Measurements from ENCODE around the gene COX15. TPM values are rescaled to one million over a fixed set of nuclear protein-coding genes. Genes with fewer than 3 reads are reported as not detected.

The COX15 gene
- total RNA-seq, 4 donors from 2014 or later = 21.0 to 30.5 (median 24.1) TPM

DNA sequence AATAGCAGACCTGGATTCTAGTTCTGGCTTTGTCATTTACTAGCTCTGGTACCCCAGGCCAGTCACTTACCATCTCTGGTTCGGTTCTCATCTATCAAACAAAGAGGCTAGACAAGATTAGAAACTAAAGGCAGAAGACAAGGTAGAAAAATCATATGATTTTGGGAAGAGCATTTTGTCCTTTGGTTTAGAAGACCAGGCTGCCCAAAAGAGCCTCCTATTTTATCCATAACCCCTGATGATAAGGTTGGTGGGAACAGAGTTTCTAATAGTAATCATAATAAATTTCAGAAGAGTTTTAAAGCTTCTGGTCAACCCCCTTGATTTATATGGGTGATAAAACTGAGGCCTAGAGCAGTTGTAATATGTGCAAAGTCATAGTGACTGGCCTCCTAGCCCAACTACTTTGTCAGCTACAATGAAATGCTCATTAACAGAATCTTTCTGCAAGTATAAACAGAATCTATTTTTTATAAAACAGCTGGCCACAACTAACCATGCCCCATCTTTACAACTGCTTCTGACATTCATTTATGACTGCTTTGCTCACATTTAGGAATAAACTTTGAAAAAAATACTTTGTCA, 23.4 kb downstream of the COX15 start:
- H3K27me3 ChIP-seq = no peaks in the 10 kb centered on the region
- intact Hi-C loops (cut with DNase I) = loop anchor here (5.0 kb wide), 1 partner anchor 86 kb away; the partner anchor contains the start of gene SLC25A28
- no peak overlapping the region for H3K4me3 ChIP-seq
- TF ChIP-seq, protein P1, sequence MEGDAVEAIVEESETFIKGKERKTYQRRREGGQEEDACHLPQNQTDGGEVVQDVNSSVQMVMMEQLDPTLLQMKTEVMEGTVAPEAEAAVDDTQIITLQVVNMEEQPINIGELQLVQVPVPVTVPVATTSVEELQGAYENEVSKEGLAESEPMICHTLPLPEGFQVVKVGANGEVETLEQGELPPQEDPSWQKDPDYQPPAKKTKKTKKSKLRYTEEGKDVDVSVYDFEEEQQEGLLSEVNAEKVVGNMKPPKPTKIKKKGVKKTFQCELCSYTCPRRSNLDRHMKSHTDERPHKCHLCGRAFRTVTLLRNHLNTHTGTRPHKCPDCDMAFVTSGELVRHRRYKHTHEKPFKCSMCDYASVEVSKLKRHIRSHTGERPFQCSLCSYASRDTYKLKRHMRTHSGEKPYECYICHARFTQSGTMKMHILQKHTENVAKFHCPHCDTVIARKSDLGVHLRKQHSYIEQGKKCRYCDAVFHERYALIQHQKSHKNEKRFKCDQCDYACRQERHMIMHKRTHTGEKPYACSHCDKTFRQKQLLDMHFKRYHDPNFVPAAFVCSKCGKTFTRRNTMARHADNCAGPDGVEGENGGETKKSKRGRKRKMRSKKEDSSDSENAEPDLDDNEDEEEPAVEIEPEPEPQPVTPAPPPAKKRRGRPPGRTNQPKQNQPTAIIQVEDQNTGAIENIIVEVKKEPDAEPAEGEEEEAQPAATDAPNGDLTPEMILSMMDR (IDR thresholded peaks at IDR 0.05) = no peak
- TF ChIP-seq POLR2A (IDR thresholded peaks at IDR 0.05; ENCODE audit: low read depth) = no peak
- TF ChIP-seq POLR2AphosphoS5 (IDR thresholded peaks at IDR 0.05) = no peak
- no peak for TF ChIP-seq EP300 (IDR thresholded peaks at IDR 0.05)
- peak overlapping the region; percentile 52 to 75 (median 74) for H3K27ac ChIP-seq (replicated peaks in 1 of 4)
- H3K4me1 ChIP-seq = peaks cover 0 to 31% (median 24%) of the 10 kb centered on the region in 4 donors
- H3K9me3 ChIP-seq = no peaks in the 10 kb centered on the region
- DNase-seq (ENCODE audit: extremely low spot score) = no peak
- WGBS = 91% methylated on average over 1 of the region's 1 CpG
- peaks cover 0 to 57% (median 37%) of the 10 kb centered on the region in 4 donors for H3K36me3 ChIP-seq

DNA sequence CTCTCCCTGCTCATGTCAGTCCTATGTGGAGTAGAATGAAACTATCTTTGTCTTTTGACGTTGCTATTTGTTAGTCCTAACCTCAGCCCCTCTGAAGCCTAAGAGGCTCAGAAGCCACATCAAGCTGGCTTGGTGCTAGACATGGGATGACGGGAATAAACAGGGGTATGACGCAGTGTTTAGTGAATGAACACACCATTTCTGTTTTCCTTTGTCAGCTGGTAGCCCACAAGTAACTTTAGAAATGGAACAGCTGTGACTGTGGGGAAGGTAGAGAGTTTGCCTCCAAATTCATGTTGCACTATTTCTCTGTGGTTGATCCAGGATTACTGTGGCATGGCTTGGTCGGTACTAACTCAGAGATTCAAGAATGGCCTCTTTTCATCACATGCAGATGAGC, 31.3 kb downstream of the COX15 start:
- Histone ChIP-seq H3K9me3 (no peaks in the 10 kb centered on the region), H3K4me3 (no peak overlapping the region), H3K4me1 (no peaks in the 10 kb centered on the region), H3K27me3 (no peaks in the 10 kb centered on the region), H3K27ac (replicated peaks in 1 of 4) (no peak overlapping the region), H3K36me3 (peaks cover 3 to 95% (median 70%) of the 10 kb centered on the region in 4 donors)
- intact Hi-C loops (cut with DNase I) = no loop called here
- 80% methylated on average over 4 of the region's 4 CpGs for WGBS
- TF ChIP-seq POLR2AphosphoS5 (IDR thresholded peaks at IDR 0.05) = no peak
- no peak for TF ChIP-seq EP300 (IDR thresholded peaks at IDR 0.05)
- no peak for TF ChIP-seq POLR2A (IDR thresholded peaks at IDR 0.05; ENCODE audit: low read depth)
- TF ChIP-seq, protein P1 (IDR thresholded peaks at IDR 0.05) = no peak
- no peak for DNase-seq (ENCODE audit: extremely low spot score)

DNA sequence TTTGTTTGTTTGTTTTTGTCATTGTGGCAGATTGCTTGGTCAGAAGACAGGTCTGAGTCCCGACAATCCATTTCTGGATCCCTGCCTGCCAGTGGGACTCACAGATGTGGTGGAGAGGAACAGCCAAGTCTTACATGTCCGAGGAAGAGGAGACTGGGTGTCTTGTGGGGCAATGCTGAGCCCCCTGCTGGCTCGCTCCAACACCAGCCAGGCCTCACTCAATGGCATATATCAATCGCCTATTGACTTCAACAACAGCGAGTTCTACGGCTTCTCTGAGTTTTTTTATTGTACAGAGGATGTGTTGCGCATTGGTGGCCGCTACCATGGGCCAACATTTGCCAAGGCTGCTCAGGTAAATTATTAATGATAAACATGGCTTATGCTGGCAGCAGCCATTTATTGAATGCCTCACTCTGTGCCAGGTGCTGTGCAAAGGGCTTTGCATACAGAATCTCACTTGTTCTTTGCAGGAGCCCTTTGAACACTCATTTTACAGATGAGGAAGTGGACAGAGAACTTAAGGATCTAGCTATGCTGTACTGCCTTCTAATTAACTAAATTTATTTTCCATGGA, 33.3 kb downstream of the COX15 start:
- TF ChIP-seq POLR2AphosphoS5 (IDR thresholded peaks at IDR 0.05) (no peak), EP300 (IDR thresholded peaks at IDR 0.05) (no peak), POLR2A (IDR thresholded peaks at IDR 0.05; ENCODE audit: low read depth) (no peak)
- TF ChIP-seq, protein P1 (IDR thresholded peaks at IDR 0.05) = no peak
- Histone ChIP-seq H3K27ac (replicated peaks in 1 of 4) (no peak overlapping the region), H3K4me1 (no peaks in the 10 kb centered on the region), H3K36me3 (peaks cover 3 to 86% (median 61%) of the 10 kb centered on the region in 4 donors), H3K4me3 (no peak overlapping the region), H3K9me3 (no peaks in the 10 kb centered on the region), H3K27me3 (no peaks in the 10 kb centered on the region)
- DNase-seq (ENCODE audit: extremely low spot score) = no peak
- intact Hi-C loops (cut with DNase I) = no loop called here
- 90% methylated on average over 8 of the region's 8 CpGs for WGBS

DNA sequence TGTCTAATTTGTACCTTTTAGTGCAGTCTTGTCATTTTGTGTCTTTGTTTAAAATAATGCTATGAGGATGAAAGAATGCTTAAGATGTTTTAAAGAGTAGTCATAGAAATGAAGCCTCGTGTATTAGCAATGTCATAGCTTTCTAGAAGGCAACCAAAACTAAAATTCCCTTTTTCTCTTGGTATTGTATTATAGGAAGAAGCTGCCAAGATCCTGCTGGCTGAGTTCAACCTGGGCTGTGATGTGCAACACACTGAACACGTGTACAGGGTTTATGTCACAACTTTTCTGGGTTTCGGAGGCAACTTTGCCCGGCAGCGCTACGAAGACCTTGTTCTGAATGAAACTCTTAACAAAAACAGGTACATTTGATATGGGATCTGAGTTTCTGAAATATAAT, 36.2 kb downstream of the COX15 start:
- WGBS = 86% methylated on average over 6 of the region's 6 CpGs
- TF ChIP-seq, protein P1 (IDR thresholded peaks at IDR 0.05) = no peak
- no peak for TF ChIP-seq POLR2A (IDR thresholded peaks at IDR 0.05; ENCODE audit: low read depth)
- no peak for TF ChIP-seq EP300 (IDR thresholded peaks at IDR 0.05)
- no peak for TF ChIP-seq POLR2AphosphoS5 (IDR thresholded peaks at IDR 0.05)
- no peaks in the 10 kb centered on the region for H3K4me1 ChIP-seq
- peaks cover 10 to 90% (median 57%) of the 10 kb centered on the region in 4 donors for H3K36me3 ChIP-seq
- H3K4me3 ChIP-seq = no peak overlapping the region
- H3K27ac ChIP-seq (replicated peaks in 1 of 4) = no peak overlapping the region
- DNase-seq (ENCODE audit: extremely low spot score) = no peak
- no peaks in the 10 kb centered on the region for H3K27me3 ChIP-seq
- intact Hi-C loops (cut with DNase I) = no loop called here
- H3K9me3 ChIP-seq = no peaks in the 10 kb centered on the region
